Spinal cord (tissue), 10 donors: ENCODE results near the gene SUGP1. TPM values are rescaled to one million over a fixed set of nuclear protein-coding genes. Genes with fewer than 3 reads are reported as not detected.
"Not testable (repeated sequence)": the region's sequence is repeated elsewhere in the genome, so short reads cannot be mapped to it uniquely, and the experiment has no call there.

Experiments used
- DNase-seq, 6 donors: peaks; one replicate each; pipeline versions ENCODE4 v3.0.0 to v3.0.0-alpha.2; 2013 to 2015; ENCODE audit warnings: low spot score in 6 of 6, low read depth in 4 of 6
- H3K27ac ChIP-seq: one replicate; pipeline ENCODE4 v1.5.1; 2013; ENCODE audit warnings: low read depth, low read length, control low read depth
- H3K27me3 ChIP-seq: one replicate; pipeline ENCODE4 v1.6.1; 2013; ENCODE audit warnings: low read length; ENCODE audit not compliant: control insufficient read depth, insufficient read depth
- H3K36me3 ChIP-seq: one replicate; pipeline ENCODE4 v1.6.1; 2013; ENCODE audit warnings: low read length; ENCODE audit not compliant: control insufficient read depth, insufficient read depth
- H3K4me1 ChIP-seq: one replicate; pipeline ENCODE4 v1.6.1; 2013; ENCODE audit warnings: low read length; ENCODE audit not compliant: control insufficient read depth, insufficient read depth
- H3K4me3 ChIP-seq: one replicate; pipeline ENCODE4 v1.5.1; 2013; ENCODE audit warnings: low read depth, low read length, control low read depth
- H3K9me3 ChIP-seq: one replicate; pipeline ENCODE4 v1.6.1; 2013; ENCODE audit warnings: low read length; ENCODE audit not compliant: control insufficient read depth, insufficient read depth
- WGBS: methylation state at CpG from one replicate; pipeline ENCODE4 v1.1.5; 2013; ENCODE audit warnings: missing lambda C conversion rate; ENCODE audit not compliant: insufficient coverage; 5-methylcytosine and 5-hydroxymethylcytosine counted together
- polyA plus RNA-seq, 2 donors: library from polyadenylated mRNA; unstranded; fragments of 120-200 nt; gene quantifications; one replicate each; pipeline ENCODE4 v1.2.1, GENCODE V29; 2013; ENCODE audit not compliant: insufficient read length in 2 of 2
- total RNA-seq, 2 donors: library from RNA; depleted of rRNA in 1 of 2; stranded (reverse); fragments of 120-200 nt in 1 of 2; fragments of >200 nt in 1 of 2; gene quantifications; one replicate each; pipeline versions ENCODE4 v1.2.3 to v1.2.4, GENCODE V29; 2013 to 2014
- donor health status: healthy.

The SUGP1 gene
- total and polyA plus RNA-seq, 4 donors = 35.5 to 62.3 (median 50.8) TPM

DNA sequence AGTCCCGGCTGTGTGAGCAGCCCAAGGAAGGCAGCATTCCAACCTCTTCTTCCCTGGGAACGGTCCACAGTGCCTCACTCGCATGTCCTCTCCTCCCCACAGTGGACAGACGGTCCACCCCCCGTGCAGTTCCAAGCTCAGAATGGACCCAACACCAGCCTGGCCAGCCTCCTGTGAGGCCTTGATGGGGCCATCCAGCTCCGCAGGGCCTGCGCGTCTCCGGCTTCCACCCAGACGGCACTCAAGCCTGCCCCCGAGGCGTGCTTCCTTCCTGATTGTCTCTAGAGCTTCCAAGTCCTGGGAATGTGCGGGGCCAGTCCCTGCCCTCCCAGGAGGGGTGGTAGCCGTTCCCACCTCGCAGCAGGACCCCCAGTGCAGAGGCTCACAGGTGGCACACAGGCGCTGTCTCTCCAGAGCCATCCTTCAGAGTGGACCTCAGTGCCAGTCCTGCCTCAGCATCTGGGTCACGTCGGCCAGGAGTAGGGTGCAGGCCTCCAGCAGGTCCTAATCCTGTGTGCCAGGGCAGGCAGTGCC lies 35.4 kb upstream of the SUGP1 start:
- peaks cover 1% of the 10 kb centered on the region for H3K4me1 ChIP-seq
- H3K9me3 ChIP-seq = no peaks in the 10 kb centered on the region
- H3K4me3 ChIP-seq = no peak overlapping the region
- no peak overlapping the region for H3K27ac ChIP-seq
- H3K36me3 ChIP-seq = peaks cover 84% of the 10 kb centered on the region
- no peak for DNase-seq
- no peaks in the 10 kb centered on the region for H3K27me3 ChIP-seq
- WGBS = 95% methylated on average over 18 of the region's 18 CpGs

DNA sequence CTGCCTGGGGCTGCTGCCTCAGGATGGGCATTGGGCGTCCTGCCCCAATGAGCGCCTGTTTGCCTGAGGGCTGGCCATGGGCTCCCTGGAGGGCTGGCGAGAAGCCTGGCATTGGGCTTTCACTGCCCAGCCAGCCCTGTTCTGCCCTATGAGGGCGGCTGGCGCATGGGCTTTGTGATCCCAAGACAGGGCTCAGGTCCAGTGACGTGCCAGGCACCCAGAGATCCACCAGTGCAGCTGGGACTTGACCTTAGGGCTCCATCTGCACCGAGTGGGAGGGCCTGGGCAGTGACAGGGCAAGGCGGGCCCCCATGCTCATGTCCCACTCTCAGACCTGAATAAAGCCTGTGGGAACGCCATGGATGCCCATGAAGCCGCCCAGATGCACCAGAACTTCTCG lies 34.6 kb upstream of the SUGP1 start:
- no peaks in the 10 kb centered on the region for H3K27me3 ChIP-seq
- peaks cover 90% of the 10 kb centered on the region for H3K36me3 ChIP-seq
- H3K27ac ChIP-seq = no peak overlapping the region
- no peak overlapping the region for H3K4me3 ChIP-seq
- H3K4me1 ChIP-seq = no peaks in the 10 kb centered on the region
- WGBS = 92% methylated on average over 11 of the region's 11 CpGs
- H3K9me3 ChIP-seq = no peaks in the 10 kb centered on the region
- DNase-seq = no peak

DNA sequence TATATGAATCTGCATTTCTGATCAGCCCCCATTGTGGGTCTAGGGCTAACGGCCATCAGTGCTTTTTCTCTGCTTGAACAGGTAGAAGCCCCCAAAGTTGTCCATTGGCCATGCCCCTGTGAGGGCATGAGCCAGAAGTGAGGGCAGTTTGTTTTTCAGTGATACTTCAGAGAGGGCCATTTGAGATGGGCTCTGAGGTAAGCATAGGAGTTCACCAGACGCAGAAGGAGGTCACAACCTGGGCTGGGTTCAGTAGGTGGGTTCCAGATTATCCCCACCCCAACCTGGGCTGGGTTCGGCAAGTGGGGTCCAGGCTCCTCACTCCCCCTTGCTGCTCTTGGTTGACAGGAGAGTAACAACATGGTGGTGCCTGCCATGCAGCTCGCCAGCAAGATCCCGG lies 33.7 kb upstream of the SUGP1 start:
- no peak for DNase-seq
- WGBS = 98% methylated on average over 5 of the region's 5 CpGs
- Histone ChIP-seq H3K4me1 (no peaks in the 10 kb centered on the region), H3K27ac (no peak overlapping the region), H3K4me3 (no peak overlapping the region), H3K9me3 (no peaks in the 10 kb centered on the region), H3K27me3 (no peaks in the 10 kb centered on the region), H3K36me3 (peaks cover 94% of the 10 kb centered on the region)

DNA sequence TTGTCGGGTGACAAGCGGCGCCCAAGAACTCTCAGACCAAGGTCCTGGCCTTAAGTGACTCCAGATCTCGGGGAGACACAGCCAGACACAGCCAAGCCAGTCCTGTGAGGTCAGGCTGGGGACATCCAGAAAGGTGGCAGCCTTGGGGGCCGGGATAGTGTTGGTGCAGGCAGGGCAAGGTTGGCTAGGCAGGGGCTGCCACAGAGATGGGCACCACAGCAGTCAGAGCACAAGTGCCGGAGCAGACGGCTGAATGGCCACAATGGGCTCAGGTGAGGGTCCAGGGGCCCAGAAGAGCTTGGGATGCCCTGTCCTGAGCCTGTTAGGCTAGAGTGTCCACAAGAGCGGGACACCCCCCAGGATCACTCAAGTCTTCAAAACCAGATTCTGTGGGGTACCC lies 32.5 kb upstream of the SUGP1 start:
- no peaks in the 10 kb centered on the region for H3K9me3 ChIP-seq
- H3K27me3 ChIP-seq = no peaks in the 10 kb centered on the region
- peaks cover 96% of the 10 kb centered on the region for H3K36me3 ChIP-seq
- no peak overlapping the region for H3K4me3 ChIP-seq
- no peak overlapping the region for H3K27ac ChIP-seq
- H3K4me1 ChIP-seq = no peaks in the 10 kb centered on the region
- DNase-seq = no peak
- WGBS = 94% methylated on average over 8 of the region's 8 CpGs

DNA sequence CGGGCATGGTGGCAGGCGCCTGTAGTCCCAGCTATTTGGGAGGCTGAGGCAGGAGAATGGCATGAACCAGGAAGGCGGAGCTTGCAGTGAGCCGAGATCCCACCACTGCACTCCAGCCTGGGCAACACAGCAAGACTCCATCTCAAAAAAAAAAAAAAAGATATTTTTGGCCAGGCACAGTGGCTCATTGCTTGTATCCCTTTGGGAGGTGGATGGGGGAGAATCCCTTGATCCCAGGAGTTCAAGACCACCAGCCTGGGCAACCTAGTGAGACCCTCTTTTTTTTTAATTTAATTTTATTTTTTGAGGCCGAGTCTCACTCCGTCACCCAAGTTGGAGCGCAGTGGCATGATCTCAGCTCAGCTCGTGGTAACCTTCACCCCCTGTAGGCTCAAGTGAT lies 30.4 kb upstream of the SUGP1 start:
- H3K27ac ChIP-seq, H3K4me3 ChIP-seq, H3K27me3 ChIP-seq, DNase-seq, H3K9me3 ChIP-seq, H3K4me1 ChIP-seq: not testable (repeated sequence)
- WGBS = 90% methylated on average over 2 of the region's 8 CpGs
- peaks cover 98% of the 10 kb centered on the region for H3K36me3 ChIP-seq

DNA sequence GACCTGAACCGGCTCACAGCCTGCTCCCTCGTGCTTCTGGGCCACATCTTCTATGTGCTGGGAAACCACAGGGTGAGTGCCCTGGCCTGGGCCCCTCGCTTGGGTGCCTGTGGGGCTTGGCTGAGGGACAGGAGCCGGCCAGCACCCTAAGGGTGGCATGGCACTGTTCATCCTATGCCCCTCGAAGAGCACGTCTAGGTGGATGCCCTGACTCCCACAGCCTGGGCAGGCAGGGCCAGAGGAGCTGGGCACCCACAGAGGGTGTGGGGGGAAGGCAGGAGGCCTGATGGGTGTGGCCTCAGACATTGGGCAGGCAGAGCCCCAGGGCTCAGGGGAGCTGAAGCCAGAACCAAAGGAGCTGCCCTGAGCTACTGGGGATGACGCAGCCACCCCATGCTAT lies 29.1 kb upstream of the SUGP1 start:
- no peak for DNase-seq
- H3K4me3 ChIP-seq = no peak overlapping the region
- no peaks in the 10 kb centered on the region for H3K4me1 ChIP-seq
- H3K27me3 ChIP-seq = no peaks in the 10 kb centered on the region
- peaks cover 98% of the 10 kb centered on the region for H3K36me3 ChIP-seq
- no peaks in the 10 kb centered on the region for H3K9me3 ChIP-seq
- no peak overlapping the region for H3K27ac ChIP-seq
- WGBS = 94% methylated on average over 7 of the region's 7 CpGs

DNA sequence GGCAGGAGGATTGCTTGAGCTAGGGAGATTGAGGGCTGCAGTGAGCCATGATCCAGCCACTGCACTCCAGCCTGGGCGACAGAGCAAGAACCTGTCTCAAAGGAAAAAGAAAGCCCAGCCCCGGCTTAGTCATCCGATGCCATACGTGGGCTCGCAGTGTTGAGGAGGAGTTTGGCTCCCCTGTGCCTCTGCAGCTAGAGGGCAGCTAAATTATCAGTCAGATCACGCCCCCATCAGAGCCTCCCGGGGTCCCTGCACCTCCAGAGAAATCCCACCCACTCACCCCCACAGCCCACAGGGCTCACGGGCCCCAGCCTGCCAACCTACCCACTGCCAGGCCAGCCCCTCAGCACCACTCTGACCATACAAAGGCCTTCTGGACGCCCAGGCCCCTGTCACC lies 28.0 kb upstream of the SUGP1 start:
- H3K4me3 ChIP-seq = no peak overlapping the region
- H3K27me3 ChIP-seq = no peaks in the 10 kb centered on the region
- WGBS = 86% methylated on average over 4 of the region's 9 CpGs
- H3K27ac ChIP-seq = no peak overlapping the region
- H3K36me3 ChIP-seq = peaks cover 98% of the 10 kb centered on the region
- no peaks in the 10 kb centered on the region for H3K9me3 ChIP-seq
- no peaks in the 10 kb centered on the region for H3K4me1 ChIP-seq
- DNase-seq = no peak

DNA sequence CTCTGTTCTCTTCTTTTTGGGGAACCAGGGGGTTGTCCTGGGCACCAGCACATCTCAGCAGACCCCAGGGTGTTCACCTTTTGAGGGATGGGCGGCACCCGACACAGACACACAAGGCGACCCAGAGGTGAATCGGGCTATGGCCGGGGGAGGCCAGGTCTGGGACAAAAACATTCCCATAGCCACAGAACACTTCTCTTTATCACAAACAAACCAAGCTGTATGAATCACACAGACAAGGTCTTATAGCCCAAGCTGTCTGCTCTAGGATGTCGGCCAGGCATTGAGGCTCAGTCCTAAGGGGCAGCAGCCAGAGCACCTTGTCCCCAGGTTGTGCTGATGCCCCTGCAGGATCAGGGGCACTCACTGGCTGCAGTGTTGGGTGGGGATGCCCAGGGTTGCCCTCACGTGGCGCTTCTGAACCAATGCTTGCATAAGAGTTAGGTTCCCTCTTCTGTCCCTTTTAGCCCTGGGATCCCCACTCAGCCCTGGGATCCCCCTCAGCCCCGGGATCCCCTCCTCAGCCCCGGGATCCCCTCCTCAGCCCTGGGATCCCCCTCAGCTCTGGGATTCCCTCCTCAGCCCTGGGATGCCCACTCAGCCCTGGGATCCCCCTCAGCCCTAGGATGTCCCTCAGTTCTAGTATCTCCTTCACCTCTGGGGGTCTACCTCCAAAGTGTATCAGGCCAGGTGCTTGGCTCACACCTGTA lies 27.2 kb upstream of the SUGP1 start:
- Histone ChIP-seq H3K4me3 (no peak overlapping the region), H3K27ac (no peak overlapping the region), H3K9me3 (no peaks in the 10 kb centered on the region), H3K4me1 (no peaks in the 10 kb centered on the region), H3K27me3 (no peaks in the 10 kb centered on the region), H3K36me3 (peaks cover 97% of the 10 kb centered on the region)
- WGBS = 96% methylated on average over 8 of the region's 10 CpGs
- DNase-seq = no peak

DNA sequence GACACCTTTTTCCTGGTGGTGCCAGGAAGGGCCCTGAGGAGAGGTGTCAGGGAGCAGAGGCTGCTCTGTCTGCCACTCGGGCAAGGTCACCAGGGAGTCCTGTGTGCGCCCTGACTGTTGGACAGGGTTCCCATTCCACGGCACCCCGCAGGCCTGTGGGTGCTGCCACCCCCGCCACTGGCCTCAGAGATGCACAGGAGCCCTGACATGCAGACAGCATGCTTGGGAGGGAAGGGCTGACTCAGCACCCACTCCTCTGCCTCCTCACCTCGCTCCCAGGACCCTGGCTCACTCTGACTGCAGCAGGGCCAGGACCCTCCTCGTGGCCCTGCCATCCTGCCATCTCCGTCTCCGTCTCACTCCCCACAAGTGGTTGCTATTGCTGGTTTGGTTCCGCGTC lies 25.7 kb upstream of the SUGP1 start:
- Histone ChIP-seq H3K27ac (no peak overlapping the region), H3K36me3 (peaks cover 98% of the 10 kb centered on the region), H3K4me3 (no peak overlapping the region), H3K27me3 (no peaks in the 10 kb centered on the region), H3K4me1 (no peaks in the 10 kb centered on the region), H3K9me3 (no peaks in the 10 kb centered on the region)
- WGBS = 94% methylated on average over 11 of the region's 11 CpGs
- no peak for DNase-seq

DNA sequence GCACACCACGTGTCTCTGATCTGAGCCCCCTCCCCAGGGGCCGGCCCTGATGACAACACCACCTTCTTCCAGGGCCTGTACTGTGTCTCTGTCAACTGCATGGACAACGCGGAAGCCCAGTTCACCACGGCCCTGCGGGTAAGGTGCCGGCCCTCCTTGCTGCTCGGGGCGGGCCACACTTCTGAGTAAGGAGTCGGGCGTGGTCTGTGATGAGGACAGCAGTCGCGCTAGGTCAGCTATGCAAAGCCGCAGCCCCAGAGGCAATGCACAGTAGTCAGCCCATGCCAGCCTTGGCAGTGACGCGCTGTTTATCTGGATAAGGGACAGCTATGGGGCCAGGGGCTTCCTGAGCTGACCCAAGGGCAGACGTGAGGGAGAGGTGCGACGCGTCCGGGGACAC lies 24.9 kb upstream of the SUGP1 start:
- 95% methylated on average over 21 of the region's 21 CpGs for WGBS
- H3K4me3 ChIP-seq = no peak overlapping the region
- H3K9me3 ChIP-seq = no peaks in the 10 kb centered on the region
- peaks cover 97% of the 10 kb centered on the region for H3K36me3 ChIP-seq
- no peak overlapping the region for H3K27ac ChIP-seq
- no peak for DNase-seq
- H3K27me3 ChIP-seq = no peaks in the 10 kb centered on the region
- no peaks in the 10 kb centered on the region for H3K4me1 ChIP-seq
